HG03520 (cell line): ENCODE data around the gene SUPT5H.

Experiments used
- ATAC-seq: cut with Tn5 transposase; IDR thresholded peaks from one replicate; pipeline ENCODE4 v1.9.1; 2021; ENCODE audit warnings: mild to moderate bottlenecking, moderate library complexity; ENCODE audit not compliant: unreplicated experiment

The SUPT5H gene

GRCh38 chr19:39518458-39518857 is 73.1 kb downstream of the SUPT5H start:
- ATAC-seq = no peak

GRCh38 chr19:39518975-39519374 is 73.6 kb downstream of the SUPT5H start:
- no peak for ATAC-seq

- no peak for ATAC-seq
Measured at GRCh38 chr19:39520541-39521484, 75.4 kb downstream of the SUPT5H start.

GRCh38 chr19:39524495-39524894 is 79.1 kb downstream of the SUPT5H start:
- no peak for ATAC-seq

GRCh38 chr19:39525205-39525604 is 79.8 kb downstream of the SUPT5H start:
- no peak for ATAC-seq
